Measurements from ENCODE around the gene EGLN2.

EGLN2 gene

GRCh38 chr19:40802300-40803169, 3.5 kb downstream of the EGLN2 start:
- DNase-seq, result no peak

DNA sequence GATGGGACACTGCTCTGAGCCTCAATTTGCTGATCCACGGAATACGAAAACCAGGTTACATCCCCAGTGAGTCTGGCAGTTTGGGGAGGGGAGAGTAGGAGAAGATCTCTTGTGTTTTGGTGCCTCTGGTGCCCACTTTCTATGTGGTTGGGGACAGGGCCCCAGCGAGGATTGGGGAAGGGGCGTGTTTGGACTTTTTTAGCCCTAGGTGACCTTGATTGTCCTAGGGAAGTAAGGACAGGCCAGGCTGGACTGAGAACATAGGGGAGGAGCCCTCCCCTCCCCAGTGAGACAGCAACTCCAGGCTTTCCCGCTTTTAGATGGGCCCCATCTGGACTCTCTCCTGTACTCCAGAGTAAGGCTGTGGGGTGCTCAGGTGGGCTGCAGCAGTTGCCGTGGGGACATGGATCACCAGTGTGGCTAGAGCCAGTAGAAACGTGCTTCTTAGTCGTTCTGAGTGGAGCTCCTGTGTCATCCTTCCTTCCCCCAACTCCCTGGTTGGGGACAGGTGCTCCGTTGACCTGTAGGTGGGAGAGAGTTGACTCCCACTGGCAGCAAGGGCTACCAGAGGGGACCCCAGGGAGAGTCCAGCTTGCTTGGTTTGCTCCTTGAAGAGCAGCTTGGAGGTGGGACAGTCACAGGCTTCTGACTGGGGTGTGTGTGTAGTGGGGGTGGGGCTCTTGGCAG, 4.3 kb downstream of the EGLN2 start:
- no peak for DNase-seq

DNA sequence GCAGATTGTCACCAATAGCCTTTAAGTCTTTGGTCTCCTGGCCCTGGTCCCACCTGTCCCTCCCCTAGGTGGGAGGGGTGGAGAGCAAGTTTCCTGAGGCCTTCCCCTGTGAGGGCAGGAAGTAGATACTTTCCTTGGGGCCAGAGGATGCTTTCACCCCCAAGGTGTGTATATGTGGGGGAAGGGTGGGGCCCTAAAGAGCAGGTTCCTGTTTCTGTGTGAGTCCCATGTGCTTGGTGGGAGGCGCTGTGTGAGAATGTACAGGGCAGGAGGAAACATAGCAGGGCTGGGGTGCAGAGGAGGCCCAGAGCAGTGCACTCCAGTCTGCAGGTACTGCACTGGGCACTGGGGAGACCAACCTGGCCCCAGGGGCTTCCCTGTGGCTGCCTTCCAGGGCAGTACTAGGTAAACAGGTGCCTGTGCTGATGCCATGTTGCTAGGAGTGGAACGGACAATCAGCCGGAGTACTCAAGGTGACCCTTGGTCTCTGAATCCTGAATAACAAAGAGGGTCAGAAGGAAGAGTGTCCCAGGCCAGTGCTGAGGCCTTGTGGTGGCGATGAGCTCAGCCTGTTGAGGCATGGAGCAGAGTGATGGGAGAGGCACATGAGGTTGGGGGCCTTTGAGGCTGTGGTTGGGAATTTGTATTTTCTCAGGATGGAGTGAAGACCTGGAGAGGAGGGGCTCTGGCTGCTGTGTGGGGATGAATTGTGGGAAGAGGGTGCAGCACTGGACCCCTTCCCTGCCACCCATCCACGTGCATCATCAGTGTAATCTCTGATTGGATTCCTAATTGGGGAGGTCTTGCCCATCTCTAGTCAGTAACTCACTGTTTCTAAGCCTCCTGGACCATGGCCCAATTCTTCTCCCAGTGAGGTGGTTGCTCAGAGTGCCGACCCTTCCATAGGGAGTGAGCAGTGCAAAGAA, 5.1 kb downstream of the EGLN2 start:
- no peak for DNase-seq

GRCh38 chr19:40804783-40805242, 5.8 kb downstream of the EGLN2 start:
- DNase-seq, result peak; percentile 17

DNA sequence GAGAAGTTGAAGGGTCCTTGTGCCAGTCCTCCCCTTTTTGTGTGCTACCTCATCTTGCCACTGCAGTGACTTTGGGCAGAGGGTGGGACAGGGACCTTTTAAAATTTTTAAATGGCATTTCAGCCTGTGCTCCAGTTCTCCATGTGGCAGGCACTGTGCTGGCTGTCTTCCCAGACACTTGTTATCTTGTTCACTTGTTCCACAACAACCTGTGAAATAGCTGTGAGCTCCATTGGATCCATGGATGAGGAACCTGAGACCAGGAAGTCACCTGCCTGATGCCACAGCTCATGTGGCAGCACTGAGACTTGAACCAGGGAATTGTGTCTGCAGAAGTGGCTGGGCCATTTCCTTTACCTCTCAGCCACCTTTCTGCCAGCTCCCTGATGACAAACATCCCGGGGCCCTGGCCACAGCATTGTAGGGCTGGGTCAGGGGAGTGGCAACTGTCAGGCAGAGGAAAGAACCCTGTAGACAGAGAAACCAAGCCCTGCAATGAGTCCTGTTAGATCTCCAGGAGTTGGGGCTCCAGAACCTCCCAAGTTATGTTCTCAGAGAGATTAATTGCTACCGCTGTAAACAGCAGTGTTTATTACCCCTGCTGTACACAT, 6.4 kb downstream of the EGLN2 start:
- no peak for DNase-seq

DNA sequence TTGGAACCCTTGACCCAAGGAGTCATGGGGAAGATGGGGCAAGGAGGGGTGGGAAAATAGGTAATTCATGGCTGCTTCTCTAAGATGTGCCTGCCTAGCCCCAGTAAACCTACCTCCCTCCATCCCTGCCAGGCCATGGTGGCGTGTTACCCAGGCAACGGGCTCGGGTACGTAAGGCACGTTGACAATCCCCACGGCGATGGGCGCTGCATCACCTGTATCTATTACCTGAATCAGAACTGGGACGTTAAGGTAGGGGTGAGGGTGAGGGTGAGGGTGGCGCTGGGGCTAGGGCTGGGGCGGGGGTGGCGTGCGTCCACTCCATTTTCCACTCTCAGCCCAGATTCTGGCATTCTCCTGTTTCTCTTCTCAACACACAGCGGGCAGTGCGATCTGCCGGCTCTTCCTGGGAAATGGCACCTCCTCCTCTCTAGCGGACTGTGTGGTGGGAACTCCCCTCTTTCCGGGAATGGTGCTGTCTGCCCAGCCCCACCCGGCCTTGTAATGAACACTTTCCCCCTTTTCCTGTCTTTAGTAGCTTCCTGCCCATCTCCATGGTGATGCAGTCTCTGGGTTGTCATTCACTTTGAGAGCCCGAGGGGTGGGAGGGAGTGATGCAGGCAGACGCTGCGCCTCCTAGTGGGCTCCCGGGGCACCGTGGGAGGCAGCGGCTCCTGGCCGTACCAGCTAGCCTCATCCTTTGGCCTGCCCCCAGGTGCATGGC, 7.6 kb downstream of the EGLN2 start:
- peak; percentile 97 for DNase-seq

- peak; percentile 15 for DNase-seq
These were observed 8.4 kb downstream of the EGLN2 start for GRCh38 chr19:40807147-40808020.

- no peak for DNase-seq
These were observed 9.0 kb downstream of the EGLN2 start for GRCh38 chr19:40808021-40808325.

- DNase-seq, result no peak
These were observed 9.5 kb downstream of the EGLN2 start for GRCh38 chr19:40808497-40808896.

DNA sequence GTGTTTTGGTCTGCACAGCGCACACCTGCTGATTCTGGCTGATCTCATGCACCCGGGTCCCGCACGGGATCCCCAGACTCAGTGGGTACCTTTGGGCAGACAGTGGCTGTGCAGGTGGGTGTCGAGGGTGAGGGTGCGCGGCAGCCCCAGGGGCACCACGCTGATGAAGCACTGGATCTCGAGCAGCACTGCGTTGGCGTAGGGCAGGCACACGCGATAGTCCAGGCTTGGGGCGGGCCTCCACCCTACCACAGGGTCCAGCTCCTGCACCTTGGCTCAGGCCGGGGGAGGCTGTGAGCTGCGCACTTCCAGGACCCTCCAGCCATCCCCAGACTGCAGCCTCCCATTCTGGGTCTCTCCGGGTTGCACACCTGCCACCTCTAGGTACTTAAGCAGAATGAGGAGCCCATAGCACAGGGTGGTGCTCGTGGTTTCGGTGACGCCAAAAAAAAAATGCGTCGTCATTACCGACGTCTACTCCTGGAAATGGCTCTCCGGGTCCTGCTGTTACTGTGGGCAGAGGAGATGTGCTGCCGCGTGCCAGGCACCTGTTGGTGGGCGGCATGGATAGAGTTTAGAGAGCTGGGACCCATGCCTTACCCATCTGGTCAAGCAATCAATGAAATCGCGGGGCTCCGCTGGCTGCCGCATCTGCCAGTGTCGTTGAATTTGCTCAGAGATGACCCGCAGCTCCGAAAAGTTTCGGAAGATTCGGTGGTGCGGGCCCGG, 10.5 kb downstream of the EGLN2 start:
- no peak for DNase-seq

DNA sequence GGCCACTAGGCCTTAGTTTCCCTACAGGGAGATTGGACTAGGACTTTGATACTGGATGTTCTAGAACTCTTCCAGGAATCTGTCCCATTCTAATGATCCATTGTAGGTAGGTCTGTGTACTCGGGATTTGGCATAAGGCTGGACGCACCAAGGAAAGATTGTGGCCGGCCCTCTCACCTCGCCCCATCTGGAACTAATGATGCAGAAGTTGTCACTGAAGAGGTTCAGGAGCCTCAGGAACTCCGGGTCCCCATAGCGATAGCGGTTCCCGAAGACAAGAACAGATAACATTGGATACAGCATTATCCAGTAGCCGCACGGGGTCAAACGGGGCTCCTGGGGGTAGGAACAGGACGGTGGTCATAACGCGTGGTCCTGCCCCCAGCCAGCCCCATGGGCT, 11.2 kb downstream of the EGLN2 start:
- DNase-seq, result peak; percentile 36

GRCh38 chr19:40810649-40811408, 11.8 kb downstream of the EGLN2 start:
- DNase-seq, result peak; percentile 90

GRCh38 chr19:40811478-40812341, 12.7 kb downstream of the EGLN2 start:
- peak; percentile 65 for DNase-seq

GRCh38 chr19:40812571-40812970, 13.6 kb downstream of the EGLN2 start:
- peak; percentile 4 for DNase-seq

- DNase-seq, result peak; percentile 19
These were observed 14.2 kb downstream of the EGLN2 start for GRCh38 chr19:40813182-40813581.

DNA sequence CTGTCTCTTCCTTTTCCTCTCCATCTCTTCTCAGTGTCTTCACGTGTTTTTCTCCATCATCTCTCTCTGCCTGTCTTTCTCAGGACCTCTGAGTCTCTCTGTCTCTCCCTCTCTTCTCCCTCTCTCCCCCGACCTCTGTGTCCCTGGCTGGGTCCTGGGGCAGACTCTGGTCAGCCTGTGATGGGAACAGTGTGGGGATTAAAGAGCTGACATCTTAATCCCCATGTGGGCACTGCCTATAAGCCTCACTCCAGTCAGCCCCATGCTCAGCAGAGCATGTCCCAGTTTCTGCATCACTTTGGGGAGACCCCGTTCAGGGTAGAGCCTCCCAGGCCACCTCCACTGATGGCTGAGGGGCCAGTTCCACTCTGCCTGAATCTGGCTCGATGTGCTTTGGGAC, 16.2 kb downstream of the EGLN2 start:
- DNase-seq, result no peak

- peak; percentile 74 for DNase-seq
These were observed 19.7 kb downstream of the EGLN2 start for GRCh38 chr19:40818480-40819399.
